ENCODE data around the gene INPP5A.
"Not testable (repeated sequence)": the region's sequence is repeated elsewhere in the genome, so short reads cannot be mapped to it uniquely, and the experiment has no call there.

The INPP5A gene

DNA sequence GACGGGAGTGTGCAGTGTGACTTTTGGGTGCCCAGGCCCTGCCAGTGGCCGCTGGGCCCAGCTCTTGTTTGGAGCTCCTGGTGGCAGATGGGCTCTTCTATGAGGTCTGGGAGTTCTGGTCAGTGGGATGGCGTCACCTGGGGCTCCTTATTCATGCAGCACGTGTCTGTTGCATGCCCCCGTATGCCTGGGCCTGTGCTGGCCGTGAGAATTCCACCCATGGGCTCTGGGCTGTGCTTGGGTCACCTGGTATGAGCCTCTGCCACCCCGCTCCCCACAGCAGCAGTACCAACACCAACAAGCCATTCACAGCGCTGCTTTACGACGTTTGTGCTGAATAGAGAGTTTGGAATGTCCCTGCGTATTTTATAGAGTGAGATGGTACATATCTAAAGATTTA lies 27.1 kb downstream of the INPP5A start:
- no peak for DNase-seq

GRCh38 chr10:132565516-132566209 lies 28.1 kb downstream of the INPP5A start:
- no peak for DNase-seq

DNA sequence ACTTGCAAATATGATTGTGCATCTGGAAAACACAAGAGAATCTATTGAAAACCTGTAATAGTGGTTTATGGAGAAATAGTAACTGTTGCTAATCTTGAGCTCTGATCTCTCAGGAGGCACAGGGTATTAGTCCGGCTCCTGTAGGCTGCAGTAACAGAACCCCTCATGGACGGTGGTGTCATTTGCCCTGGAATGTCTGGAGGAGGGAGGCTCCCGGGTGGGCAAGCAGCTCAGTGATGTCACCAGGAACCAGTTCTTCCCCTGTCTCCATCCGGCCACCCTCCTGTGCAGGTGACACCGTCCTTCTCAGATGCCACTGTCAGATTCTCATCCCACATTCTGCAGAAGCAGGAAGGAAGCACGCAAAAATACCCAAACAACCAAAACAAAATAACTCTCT lies 29.3 kb downstream of the INPP5A start:
- DNase-seq = no peak

DNA sequence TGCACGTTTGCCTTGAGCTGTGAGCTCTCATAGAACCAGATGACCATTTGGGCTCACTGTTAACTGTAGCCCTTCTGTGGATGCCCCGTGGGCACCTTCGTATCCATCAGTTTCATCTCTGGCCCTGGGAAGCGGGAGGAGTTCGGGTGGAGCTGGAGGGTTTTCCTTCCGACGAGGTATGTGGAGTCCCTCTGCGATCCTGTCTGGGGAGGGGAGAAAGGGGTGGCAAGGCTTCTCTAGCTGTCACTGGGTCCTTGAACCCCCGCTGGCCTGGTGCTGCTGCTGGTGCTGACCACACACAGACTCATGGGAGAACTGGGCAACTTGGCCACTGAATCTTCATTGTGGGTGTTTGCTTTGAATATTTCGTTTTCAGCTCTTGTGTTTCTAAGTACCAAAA lies 32.7 kb downstream of the INPP5A start:
- DNase-seq = no peak

DNA sequence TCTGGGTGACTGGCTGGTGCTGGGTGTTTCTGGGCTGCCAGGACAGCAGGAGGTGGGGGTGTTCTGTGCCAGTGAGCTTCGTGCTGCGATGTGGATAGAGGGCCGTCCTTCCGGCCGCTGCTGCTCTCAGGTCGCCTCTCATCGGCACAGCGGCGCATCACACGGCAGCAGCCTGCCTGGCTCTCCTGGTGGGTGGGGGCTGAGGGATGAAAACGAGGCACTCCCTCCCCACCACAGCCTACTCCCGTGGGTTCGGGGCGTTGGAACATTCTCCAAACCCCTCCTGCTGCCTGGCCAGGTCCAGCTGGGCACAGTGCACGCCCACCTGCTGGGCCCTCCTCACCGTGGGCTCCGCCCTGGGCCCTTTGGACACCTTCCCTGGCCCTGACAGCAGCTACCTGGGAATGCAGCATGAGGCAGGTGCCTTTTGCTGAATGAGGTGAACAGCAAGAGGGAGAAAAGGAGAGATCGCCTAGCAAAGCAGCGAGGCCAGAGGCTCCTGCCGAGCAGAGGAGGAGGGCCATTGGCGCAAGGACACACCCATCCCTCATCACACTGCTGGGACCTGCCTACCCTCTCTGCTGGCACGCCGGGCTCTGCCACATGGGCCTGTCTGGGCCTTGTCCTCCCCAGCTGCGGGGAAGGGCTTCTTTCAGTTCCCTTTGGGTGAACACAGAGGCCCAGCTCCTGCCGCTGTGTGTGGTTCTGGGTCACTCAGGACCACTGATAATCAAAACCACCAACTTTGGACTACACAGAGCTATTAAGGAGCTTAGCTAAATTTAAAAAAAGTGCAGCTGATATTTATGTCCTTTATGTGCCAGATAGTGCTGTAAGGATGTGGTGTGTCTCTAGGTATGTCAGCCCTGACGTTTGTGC lies 33.4 kb downstream of the INPP5A start:
- no peak for DNase-seq

- DNase-seq = no peak
Measured at GRCh38 chr10:132571650-132572544, 34.3 kb downstream of the INPP5A start.

DNA sequence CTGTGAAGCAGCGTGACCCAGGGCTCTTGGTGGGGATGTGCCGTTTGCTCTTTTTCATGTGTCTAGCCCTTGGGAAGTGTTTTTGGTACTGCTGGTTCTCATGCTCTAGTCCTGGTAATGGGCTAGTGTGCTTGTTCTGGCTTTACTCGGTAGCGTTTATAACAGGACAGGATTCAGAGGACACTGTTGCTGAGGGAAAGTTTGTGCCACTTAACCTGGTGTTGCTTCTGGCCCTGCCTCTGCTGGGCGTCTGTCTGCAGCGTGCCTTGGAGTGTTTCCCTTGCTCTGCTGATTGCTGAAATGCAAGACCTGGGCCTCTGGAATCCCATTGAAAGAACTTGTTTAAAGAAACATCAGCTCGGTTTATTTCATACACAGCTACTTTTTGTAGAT lies 35.0 kb downstream of the INPP5A start:
- DNase-seq = no peak

- not testable (repeated sequence) for DNase-seq
Measured at GRCh38 chr10:132572946-132573345, 35.4 kb downstream of the INPP5A start.

DNA sequence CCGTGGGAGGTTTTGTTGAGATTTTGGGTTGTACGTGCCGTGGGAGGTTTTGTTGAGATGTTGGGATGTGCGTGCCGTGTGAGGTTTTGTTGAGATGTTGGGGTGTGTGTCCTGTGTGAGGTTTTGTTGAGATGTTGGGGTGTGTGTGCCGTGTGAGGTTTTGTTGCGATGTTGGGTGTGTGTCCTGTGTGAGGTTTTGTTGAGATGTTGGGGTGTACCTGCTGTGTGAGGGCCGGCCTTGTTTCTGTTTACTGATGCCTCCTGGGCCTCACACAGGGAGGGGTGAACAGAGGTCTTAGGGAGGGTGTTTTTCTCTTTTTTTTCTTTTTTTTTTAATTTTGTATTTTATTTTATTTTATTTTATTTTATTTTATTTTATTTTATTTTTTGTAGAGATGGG lies 36.7 kb downstream of the INPP5A start:
- no peak for DNase-seq

- DNase-seq = no peak
Measured at GRCh38 chr10:132574783-132575319, 37.3 kb downstream of the INPP5A start.

GRCh38 chr10:132575320-132576201 lies 38.0 kb downstream of the INPP5A start:
- peak; percentile 57 for DNase-seq

- no peak for DNase-seq
Measured at GRCh38 chr10:132576671-132577349, 39.2 kb downstream of the INPP5A start.

GRCh38 chr10:132577350-132578003 lies 39.9 kb downstream of the INPP5A start:
- DNase-seq = no peak

DNA sequence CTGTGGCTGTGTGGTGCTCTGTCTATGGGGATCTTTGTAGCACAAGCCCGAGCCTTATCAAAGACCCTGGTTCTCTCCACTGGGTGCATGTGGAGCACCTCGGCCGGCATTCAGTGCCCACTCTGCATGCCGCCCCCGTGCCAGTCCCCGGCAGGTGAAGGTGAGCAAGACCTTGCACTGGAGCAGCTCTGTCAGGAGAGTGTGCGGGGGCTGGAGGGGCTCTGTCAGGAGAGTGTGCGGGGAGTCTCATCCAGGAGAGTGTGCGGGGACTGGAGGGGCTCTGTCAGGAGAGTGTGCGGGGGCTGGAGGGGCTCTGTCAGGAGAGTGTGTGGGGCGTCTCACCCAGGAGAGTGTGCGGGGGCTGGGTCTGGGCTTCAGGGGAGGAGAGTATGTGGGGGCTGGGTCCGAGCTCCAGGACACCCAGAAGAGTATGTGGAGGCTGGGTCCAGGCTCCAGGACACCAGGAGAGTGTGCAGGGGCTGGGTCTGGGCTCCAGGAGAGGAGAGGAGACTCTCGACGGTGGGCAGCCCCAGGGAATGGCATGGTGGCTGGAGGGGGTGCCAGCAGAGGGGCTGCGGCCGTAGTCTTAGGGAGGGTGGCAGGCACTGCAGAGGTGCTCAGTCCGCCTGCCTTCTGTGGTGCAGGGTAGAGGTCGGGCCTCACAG lies 40.8 kb downstream of the INPP5A start:
- DNase-seq = no peak

- DNase-seq = no peak
Measured at GRCh38 chr10:132579027-132579859, 41.7 kb downstream of the INPP5A start.

GRCh38 chr10:132580143-132580542 lies 42.6 kb downstream of the INPP5A start:
- no peak for DNase-seq

- no peak for DNase-seq
Measured at GRCh38 chr10:132580617-132581016, 43.0 kb downstream of the INPP5A start.

DNA sequence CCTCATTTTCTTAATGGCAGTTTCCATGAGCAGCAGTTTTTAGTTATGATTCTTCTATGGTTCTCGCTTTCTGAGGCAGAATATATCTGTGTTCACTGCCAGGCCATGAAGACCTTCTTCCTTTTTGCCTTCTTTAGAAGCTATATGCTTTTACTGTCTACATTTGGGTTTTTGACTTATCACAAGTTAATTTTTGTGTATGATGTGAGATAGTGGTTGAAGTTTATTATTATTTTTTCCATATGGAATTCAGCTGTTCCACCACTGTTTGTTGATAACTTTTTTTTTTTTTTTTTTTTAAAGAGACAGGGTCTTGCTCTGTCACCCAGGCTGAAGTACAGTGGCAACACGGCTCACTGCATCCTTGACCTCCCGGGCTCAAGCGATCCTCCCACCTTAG lies 44.5 kb downstream of the INPP5A start:
- DNase-seq = no peak

DNA sequence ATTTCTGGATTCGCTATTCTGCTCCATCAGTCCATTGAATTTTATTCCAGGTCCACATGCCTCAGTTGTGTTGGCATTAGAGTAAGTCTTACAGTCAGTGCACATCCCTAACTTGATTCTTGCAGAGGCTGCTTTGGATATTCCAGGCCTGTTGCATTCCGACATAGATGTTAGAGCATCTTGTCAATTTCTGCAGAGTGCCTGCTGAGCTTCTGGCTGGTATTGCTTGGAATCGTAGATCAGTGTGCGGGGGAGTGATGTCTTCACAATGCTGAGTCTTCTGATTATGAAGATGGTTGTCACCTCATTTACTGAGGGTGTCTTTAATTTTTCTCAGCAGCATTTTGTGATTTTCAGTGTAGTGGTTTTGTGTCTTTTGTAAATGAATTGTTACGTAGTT lies 45.2 kb downstream of the INPP5A start:
- DNase-seq = no peak

Data from right hindlimb (tissue), 1 donor.